ENCODE measurements around the gene ZNF789.
A peak's percentile ranks its signal among the peaks of the same experiment; 100 is the strongest.
"Not testable (repeated sequence)": the region's sequence is repeated elsewhere in the genome, so short reads cannot be mapped to it uniquely, and the experiment has no call there.

Gene ZNF789

DNA sequence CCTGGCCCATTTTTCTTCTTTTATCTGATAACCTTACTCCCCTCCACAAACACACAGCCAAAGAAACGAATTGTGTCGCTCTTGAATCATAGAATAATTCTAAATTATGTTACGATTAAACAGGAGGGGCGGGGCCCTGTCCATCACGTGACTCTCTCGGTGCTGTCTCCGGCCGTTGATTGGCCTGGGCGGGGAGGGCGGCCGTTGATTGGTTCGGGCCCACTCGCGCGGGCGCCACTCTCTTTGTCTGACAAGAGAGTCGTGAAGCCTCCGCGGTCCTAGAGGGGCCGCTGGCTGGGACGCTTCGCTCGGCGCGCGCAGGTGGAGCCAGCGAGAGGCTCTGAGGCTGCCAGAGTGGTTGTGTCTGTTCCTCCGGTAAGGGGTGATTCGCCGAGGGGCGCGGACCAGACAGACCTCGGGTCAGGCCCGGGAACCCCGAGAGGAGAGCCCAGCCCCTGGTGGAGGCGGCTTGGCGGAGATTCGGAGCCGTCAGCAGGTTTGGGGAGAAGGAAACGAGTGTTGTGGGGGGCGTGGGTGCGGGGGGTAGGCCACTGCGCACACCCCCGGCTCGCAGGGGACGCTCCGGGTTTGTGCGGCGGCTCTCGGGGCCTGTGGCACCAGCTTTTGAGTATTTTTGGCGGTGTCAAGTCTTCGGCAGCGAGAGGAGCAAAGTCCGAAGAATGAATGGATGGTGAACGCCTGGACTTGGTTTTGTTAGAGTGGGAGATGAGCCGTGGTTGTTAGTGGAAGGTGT lies at the start of gene ZNF789:
TSS of gene ZNF789 (plus strand) at position 330 of the 754 bp plus-strand sequence. CDS start 3,567 bp downstream, outside the sequence.
- Mint-ChIP-seq H3K9me3 (ENCODE audit: low read depth) (no peaks in the 10 kb centered on the region), H3K4me1 (ENCODE audit: low read depth) (peaks cover 24% of the 10 kb centered on the region), H3K27ac (peak within 1 kb of the TSS; percentile 95)

DNA sequence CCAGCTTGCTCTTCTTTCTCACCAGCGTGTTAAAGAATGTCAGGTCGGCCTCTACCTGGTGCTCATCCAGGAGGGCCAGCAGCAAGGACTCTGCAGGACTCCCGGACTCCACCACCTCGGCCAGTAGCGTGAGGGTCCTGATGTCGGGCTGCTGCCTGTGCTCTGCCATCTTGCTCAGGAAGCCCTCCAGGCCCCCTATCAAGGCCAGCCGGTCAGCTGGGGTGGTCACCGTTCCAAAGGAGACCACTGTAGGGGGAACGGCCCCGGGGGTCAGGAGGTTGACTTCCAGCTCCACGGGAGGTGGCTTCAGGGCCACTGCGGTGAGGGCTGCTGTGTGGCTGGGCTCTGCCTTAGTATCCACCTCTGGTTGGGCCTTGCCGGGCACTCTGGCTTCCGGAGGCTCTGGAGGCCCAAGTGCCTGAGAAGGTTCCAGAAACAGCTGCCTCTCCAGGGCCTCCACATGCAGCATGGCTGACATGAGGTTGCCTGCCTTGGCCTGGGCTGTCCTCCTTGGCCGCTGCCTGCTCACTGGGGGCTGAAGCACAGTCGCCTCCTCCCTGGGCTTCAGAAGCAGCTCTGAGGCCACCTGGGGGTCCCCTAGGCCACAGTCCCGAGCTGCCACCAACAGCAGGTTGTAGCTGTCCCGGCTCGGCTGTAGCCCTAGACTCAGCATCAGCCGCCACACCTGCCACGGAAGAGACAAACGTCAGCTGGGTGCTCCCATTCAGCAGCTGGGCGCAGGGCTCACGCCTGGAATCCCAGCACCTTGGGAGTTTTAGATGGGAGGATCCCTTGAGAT lies 47.6 kb upstream of the ZNF789 start:
- Mint-ChIP-seq H3K4me1 (ENCODE audit: low read depth) (no peaks in the 10 kb centered on the region), H3K27me3 (no peaks in the 10 kb centered on the region), H3K27ac (no peak overlapping the region), H3K36me3 (no peaks in the 10 kb centered on the region), H3K9me3 (ENCODE audit: low read depth) (no peaks in the 10 kb centered on the region), H3K4me3 (no peak overlapping the region)

More for the DNA sequence above, at the start of gene ZNF789:
- Mint-ChIP-seq H3K36me3 (peaks cover 5% of the 10 kb centered on the region), H3K27me3 (no peaks in the 10 kb centered on the region), H3K4me3 (peak within 1 kb of the TSS; percentile 100)

DNA sequence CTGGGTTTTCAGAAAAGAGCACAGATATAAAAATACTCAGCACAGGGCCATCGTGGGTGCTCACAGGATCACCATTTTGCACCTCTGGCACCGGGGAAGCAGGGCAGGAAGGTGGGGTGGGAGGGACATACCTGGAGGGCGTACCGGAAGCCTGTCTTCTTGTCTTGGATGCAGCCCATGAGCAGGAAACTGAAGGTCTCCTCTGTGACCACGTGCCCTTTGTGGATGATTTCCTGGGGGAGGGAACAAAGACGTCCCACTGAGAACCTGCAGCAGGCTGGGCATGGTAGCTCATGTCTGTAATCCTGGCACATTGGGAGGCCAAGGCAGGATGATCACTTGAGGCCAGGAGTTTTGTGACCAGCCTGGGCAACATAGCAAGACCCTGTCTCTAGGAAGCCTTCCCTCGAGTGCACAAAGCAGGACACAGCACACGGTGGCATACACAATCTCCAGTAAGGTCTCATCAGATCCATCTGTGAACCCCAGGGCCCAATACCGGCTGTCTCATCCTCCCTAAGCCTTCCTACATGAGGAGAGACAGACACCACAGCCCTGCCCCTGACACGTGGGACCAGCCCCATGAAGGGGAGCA lies 43.6 kb upstream of the ZNF789 start:
- Mint-ChIP-seq H3K9me3 (ENCODE audit: low read depth) (no peaks in the 10 kb centered on the region), H3K4me1 (ENCODE audit: low read depth) (no peaks in the 10 kb centered on the region), H3K36me3 (peaks cover 4% of the 10 kb centered on the region), H3K27ac (no peak overlapping the region), H3K4me3 (no peak overlapping the region), H3K27me3 (no peaks in the 10 kb centered on the region)

DNA sequence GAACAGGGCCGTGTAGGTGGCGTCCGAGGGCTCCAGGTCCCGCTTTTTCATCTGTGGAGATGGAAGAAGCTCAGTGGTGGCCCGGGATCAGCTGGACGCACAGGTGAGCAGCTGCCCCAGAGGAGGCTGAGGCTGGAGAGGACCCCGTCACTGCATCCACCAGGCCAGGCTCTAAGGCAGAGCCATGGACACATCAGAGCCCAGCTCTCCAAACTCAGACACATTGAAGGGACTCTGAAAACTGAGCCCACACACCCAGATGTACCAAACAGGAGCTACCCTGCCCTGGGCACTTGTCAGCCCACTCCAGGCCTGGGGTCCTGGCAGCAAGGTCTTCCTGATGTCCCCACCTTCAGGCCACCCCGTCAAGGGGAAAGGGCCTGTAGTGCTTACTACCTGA lies 42.9 kb upstream of the ZNF789 start:
- Mint-ChIP-seq H3K27me3 (no peaks in the 10 kb centered on the region), H3K36me3 (peaks cover 4% of the 10 kb centered on the region), H3K9me3 (ENCODE audit: low read depth) (no peaks in the 10 kb centered on the region), H3K27ac (no peak overlapping the region), H3K4me3 (no peak overlapping the region), H3K4me1 (ENCODE audit: low read depth) (no peaks in the 10 kb centered on the region)

DNA sequence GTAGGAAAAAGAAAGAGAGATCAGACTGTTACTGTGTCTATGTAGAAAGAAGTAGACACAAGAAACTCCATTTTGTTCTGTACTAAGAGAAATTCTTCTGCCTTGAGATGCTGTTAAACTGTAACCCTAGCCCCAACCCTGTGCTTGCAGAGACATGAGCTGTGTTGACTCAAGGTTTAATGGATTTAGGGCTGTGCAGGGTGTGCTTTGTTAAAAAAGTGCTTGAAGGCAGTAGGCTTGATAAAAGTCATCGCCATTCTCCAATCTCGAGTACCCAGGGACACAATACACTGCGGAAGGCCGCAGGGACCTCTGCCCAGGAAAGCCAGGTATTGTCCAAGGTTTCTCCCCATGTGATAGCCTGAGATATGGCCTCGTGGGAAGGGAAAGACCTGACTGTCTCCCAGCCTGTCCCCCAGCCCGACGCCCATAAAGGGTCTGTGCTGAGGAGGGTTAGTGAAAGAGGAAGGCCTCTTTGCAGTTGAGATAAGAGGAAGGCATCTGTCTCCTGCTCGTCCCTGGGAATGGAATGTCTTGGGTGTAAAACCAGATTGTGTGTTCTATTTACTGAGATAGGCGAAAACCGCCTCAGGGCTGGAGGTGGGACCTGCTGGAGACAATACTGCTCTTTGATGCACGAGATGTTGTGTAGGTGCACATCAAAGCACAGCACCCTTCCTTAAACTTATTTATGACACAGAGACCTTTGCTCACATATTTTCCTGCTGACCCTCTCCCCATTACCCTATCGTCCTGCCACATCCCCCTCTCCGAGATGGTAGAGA lies 40.7 kb upstream of the ZNF789 start:
- not testable (repeated sequence) for H3K27ac Mint-ChIP-seq; H3K36me3 Mint-ChIP-seq; H3K4me1 Mint-ChIP-seq (ENCODE audit: low read depth); H3K4me3 Mint-ChIP-seq; H3K27me3 Mint-ChIP-seq; H3K9me3 Mint-ChIP-seq (ENCODE audit: low read depth)

DNA sequence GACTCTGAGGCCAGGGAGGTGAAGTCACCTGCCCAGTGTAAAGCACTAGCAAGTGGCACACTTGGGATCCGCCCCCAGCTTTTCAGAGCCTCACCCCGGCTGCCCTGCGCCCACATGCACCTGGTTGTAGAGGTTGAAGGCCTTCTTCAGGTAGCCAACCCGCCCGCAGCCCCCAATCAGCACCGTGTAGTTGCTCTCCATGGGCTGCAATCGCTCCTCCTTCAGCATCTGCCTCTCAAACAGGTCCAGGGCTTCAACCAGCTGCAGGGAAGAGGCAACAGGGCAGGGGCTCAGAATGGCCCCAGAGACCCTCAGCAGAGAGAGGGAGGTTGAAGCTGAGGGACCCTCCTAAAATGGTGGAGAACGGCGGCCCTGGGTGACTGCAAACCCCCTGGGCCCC lies 39.5 kb upstream of the ZNF789 start:
- Mint-ChIP-seq H3K9me3 (ENCODE audit: low read depth) (no peaks in the 10 kb centered on the region), H3K4me3 (no peak overlapping the region), H3K27ac (no peak overlapping the region), H3K4me1 (ENCODE audit: low read depth) (peaks cover 13% of the 10 kb centered on the region), H3K27me3 (no peaks in the 10 kb centered on the region), H3K36me3 (peaks cover 4% of the 10 kb centered on the region)

DNA sequence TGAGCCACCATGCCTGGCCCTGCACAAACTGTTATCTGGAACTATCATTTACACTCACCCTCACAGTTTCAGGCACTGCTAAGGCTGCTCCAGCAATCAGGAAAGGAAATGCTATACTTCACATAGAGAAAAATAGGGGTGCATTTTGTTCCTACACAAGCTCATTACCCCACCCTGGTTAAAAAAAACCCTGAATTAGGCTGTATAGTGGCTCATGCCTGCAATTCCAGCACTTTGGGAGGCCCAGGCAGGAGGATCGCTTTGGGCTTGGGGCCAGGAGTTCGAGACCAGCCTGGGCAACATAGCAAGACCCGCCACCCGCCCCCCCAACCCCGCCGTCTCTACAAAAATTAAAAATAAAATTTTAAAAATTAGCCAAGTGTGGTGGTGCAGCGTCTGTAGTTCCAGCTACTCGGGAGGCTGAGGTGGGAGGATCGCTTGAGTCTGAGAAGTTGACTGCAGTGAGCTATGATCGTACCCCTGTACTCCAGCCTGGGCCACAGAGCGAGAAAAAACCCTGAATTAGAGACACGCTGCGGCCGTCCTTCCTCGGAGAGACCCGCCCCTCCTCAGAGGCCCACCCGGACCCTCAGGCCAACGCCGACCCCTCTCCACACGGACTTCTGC lies 34.6 kb upstream of the ZNF789 start:
- Mint-ChIP-seq H3K36me3 (peaks cover 3% of the 10 kb centered on the region), H3K27me3 (no peaks in the 10 kb centered on the region), H3K4me3 (peak overlapping the region; percentile 97), H3K27ac (peak overlapping the region; percentile 96), H3K9me3 (ENCODE audit: low read depth) (no peaks in the 10 kb centered on the region), H3K4me1 (ENCODE audit: low read depth) (peaks cover 32% of the 10 kb centered on the region)

DNA sequence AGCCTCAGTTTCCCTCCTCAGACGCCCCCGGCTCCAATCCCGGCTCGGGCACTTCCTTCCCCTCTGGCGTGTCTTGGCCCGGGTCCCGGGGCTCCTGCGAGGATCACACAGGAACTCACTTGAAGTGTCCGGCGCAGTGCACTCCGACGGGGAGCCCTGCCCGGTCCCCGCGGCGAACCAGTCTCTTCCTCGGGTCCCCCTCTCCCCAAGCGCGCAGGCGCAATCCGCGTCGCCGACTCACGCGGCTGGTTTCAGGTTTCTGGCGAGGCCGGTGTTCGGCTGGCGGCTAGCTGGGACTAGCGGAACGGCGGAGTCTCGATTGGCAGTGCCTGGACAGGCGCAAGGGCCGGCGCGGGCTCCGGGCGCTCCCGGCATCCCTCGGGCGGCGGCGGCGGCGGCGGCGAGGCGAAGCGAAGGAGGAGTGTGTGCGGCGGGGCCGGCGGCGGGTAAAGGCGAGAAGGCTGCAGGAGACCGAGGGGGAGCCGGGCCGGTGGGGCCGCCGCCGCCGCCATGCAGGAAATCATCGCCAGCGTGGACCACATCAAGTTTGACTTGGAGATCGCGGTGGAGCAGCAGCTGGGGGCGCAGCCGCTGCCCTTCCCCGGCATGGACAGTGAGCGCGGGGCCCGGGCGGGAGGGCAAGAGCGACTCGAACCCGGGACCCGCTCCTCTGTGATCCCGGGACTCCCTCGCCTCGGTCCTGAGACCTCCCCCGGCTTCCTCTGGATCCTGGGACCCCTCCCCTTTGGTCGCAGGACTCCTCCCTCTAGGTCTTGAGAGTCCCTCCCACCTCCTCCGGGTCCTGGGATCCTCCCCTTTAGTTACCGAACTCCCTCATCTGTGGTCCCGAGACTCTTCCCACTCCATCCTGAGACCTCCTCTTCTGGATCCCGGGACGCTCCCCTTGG lies 33.9 kb upstream of the ZNF789 start, which contains the start of the genes CPSF4 and PTCD1:
TSS of gene CPSF4 (plus strand) at position 371 of the 908 bp plus-strand sequence. CDS start at position 511, 140 bp downstream.
TSS of gene PTCD1 (minus strand) at position 226 of the 908 bp plus-strand sequence. CDS start 3,556 bp downstream, outside the sequence.
- peak within 1 kb of the TSS; percentile 96 for H3K27ac Mint-ChIP-seq
- H3K27me3 Mint-ChIP-seq: no peaks in the 10 kb centered on the region
- peak within 1 kb of the TSS; percentile 97 for H3K4me3 Mint-ChIP-seq
- peaks cover 6% of the 10 kb centered on the region for H3K36me3 Mint-ChIP-seq
- no peaks in the 10 kb centered on the region for H3K9me3 Mint-ChIP-seq (ENCODE audit: low read depth)
- peaks cover 34% of the 10 kb centered on the region for H3K4me1 Mint-ChIP-seq (ENCODE audit: low read depth)

DNA sequence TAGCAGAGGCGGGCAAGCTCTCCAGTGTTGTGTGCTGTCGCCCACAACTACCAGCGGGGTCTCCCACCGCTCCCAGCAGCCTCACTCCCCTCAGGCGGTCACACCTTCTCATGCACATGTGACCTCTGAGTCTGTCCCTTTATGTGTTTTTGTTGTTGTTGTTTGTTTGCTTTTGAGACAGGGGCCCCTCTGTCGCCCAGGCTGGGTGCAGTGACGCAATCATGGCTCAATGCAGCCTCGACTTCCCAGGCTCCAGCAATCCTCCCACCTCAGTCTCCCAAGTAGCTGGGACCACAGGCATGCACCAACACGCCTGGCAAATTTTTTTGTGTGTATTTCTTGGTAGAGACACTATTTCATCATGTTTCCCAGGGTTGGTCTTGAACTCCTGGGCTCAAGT lies 32.5 kb upstream of the ZNF789 start:
- no peaks in the 10 kb centered on the region for H3K27me3 Mint-ChIP-seq
- no peak overlapping the region for H3K27ac Mint-ChIP-seq

DNA sequence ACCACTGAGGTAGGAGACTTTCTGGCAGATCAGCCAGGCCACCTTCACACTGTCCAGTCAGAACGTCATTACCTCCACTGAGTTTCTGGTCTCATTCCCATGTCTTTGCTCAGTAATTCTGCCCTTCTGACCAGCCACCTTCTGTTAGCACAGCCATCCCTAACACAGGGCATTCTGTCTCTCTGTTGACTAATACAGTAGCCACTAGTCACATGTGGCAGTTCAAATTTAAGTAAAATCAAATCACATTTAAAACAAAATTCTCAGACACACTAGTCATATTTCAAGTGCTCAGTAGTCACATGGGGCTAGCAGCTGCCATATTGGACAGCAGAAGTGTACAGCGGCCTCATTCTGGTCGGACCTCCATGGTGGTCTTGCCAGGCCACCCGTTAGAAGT lies 26.6 kb upstream of the ZNF789 start:
- H3K27me3 Mint-ChIP-seq: no peaks in the 10 kb centered on the region
- H3K27ac Mint-ChIP-seq: no peak overlapping the region
- H3K4me3 Mint-ChIP-seq: no peak overlapping the region
- H3K9me3 Mint-ChIP-seq (ENCODE audit: low read depth): no peaks in the 10 kb centered on the region
- peaks cover 9% of the 10 kb centered on the region for H3K4me1 Mint-ChIP-seq (ENCODE audit: low read depth)
- H3K36me3 Mint-ChIP-seq: peaks cover 6% of the 10 kb centered on the region

More for the DNA sequence above, 32.5 kb upstream of the ZNF789 start:
- Mint-ChIP-seq H3K36me3 (peaks cover 6% of the 10 kb centered on the region), H3K4me3 (peak overlapping the region; percentile 97), H3K4me1 (ENCODE audit: low read depth) (peaks cover 34% of the 10 kb centered on the region), H3K9me3 (ENCODE audit: low read depth) (no peaks in the 10 kb centered on the region)

DNA sequence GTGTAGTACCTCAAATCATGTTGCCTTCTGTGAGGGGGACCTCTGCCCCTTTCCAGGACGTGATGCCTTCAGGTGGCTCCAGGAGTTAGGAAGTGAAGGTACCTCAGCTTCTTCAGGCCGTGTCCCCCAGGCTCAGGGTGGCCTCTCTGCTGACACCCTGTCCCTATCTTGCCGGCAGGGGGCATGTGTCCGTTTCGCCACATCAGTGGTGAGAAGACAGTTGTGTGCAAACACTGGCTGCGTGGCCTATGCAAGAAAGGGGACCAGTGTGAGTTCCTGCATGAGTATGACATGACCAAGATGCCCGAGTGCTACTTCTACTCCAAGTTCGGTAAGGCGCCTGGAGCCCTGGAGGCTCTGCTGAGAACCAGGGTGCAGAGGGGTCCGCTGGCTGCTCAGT lies 24.7 kb upstream of the ZNF789 start:
- H3K9me3 Mint-ChIP-seq (ENCODE audit: low read depth): no peaks in the 10 kb centered on the region
- peaks cover 4% of the 10 kb centered on the region for H3K36me3 Mint-ChIP-seq
- peaks cover 3% of the 10 kb centered on the region for H3K4me1 Mint-ChIP-seq (ENCODE audit: low read depth)
- H3K27me3 Mint-ChIP-seq: no peaks in the 10 kb centered on the region
- H3K4me3 Mint-ChIP-seq: no peak overlapping the region
- no peak overlapping the region for H3K27ac Mint-ChIP-seq

DNA sequence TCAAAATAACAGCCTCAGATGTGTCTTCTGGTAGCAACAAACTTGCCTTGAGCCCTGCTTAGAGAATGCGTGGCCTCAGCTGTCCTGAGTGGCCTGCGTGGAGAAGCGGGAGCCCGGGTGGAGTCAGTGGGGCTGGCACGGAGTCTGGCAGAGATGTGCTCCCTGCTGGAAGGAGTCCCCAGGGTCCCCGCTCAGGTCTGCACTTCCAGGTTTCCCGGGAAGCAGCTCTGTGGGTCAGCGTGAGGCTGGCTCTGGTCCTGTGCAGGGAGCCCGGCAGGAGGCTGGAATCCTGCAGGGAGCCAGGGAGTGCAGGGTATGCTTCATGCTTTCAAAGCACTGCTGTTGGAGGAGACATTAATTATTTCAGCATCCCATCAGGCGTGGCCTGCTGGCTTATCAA lies 23.8 kb upstream of the ZNF789 start:
- Mint-ChIP-seq H3K9me3 (ENCODE audit: low read depth) (no peaks in the 10 kb centered on the region), H3K4me1 (ENCODE audit: low read depth) (no peaks in the 10 kb centered on the region), H3K4me3 (no peak overlapping the region), H3K27ac (no peak overlapping the region), H3K27me3 (no peaks in the 10 kb centered on the region), H3K36me3 (no peaks in the 10 kb centered on the region)

DNA sequence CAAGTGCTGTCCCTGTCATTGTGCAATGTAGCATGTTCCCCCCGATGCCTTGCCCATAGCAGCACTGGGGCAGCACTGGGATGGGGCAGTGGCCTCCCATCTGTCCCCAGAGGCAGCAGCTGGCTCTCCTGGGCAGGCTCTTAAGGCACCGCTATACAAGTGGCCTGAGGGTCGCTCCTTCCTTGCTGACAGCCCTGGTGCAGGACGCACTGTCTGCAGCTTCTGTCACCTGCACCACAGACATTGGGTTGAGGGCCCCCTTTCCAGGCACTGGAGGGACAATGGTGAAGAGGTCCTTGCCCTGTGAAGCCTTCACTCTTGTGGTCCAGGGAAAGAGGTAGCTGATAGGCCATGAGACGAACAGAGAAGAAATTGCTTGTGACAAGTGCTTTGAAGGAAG lies 23.4 kb upstream of the ZNF789 start:
- no peaks in the 10 kb centered on the region for H3K27me3 Mint-ChIP-seq
- H3K4me3 Mint-ChIP-seq: no peak overlapping the region
- H3K27ac Mint-ChIP-seq: no peak overlapping the region
- H3K4me1 Mint-ChIP-seq (ENCODE audit: low read depth): no peaks in the 10 kb centered on the region
- H3K9me3 Mint-ChIP-seq (ENCODE audit: low read depth): no peaks in the 10 kb centered on the region
- H3K36me3 Mint-ChIP-seq: no peaks in the 10 kb centered on the region
